ENCODE results near the gene NGB. TPM values are rescaled to one million over a fixed set of nuclear protein-coding genes. Genes with fewer than 3 reads are reported as not detected.

The NGB gene
- total and polyA plus RNA-seq, 2 experiments from 2014 or later = 0.09 TPM; not detected in 1

DNA sequence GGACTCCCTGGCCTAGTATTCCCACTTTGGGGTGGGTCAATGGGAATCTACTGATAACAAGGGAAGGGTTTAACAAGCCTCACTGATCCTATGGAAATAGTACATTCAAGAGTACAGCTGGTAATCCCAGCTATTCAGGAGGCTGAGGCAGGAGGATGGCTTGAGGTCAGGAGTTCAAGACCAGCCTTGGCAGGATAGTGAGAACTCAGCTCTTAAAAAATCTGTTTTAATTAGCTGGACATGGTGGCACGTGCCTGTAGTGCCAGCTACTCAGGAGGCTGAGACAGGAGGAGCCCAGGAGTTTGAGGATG, 45.1 kb upstream of the NGB start:
- H3K4me3 ChIP-seq = no peak overlapping the region
- H3K27me3 ChIP-seq = no peaks in the 10 kb centered on the region
- TF ChIP-seq, protein P1, sequence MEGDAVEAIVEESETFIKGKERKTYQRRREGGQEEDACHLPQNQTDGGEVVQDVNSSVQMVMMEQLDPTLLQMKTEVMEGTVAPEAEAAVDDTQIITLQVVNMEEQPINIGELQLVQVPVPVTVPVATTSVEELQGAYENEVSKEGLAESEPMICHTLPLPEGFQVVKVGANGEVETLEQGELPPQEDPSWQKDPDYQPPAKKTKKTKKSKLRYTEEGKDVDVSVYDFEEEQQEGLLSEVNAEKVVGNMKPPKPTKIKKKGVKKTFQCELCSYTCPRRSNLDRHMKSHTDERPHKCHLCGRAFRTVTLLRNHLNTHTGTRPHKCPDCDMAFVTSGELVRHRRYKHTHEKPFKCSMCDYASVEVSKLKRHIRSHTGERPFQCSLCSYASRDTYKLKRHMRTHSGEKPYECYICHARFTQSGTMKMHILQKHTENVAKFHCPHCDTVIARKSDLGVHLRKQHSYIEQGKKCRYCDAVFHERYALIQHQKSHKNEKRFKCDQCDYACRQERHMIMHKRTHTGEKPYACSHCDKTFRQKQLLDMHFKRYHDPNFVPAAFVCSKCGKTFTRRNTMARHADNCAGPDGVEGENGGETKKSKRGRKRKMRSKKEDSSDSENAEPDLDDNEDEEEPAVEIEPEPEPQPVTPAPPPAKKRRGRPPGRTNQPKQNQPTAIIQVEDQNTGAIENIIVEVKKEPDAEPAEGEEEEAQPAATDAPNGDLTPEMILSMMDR (IDR thresholded peaks at IDR 0.05; ENCODE audit: low read depth, low read length) = no peak
- H3K27ac ChIP-seq = no peak overlapping the region
- no peak for DNase-seq (ENCODE audit: low read depth in 1 of 2, low spot score in 1 of 2)
- peaks cover 24% of the 10 kb centered on the region for H3K4me1 ChIP-seq (ENCODE audit: low read depth)
- no peaks in the 10 kb centered on the region for H3K36me3 ChIP-seq
- no peaks in the 10 kb centered on the region for H3K9me3 ChIP-seq (ENCODE audit: low read depth)

DNA sequence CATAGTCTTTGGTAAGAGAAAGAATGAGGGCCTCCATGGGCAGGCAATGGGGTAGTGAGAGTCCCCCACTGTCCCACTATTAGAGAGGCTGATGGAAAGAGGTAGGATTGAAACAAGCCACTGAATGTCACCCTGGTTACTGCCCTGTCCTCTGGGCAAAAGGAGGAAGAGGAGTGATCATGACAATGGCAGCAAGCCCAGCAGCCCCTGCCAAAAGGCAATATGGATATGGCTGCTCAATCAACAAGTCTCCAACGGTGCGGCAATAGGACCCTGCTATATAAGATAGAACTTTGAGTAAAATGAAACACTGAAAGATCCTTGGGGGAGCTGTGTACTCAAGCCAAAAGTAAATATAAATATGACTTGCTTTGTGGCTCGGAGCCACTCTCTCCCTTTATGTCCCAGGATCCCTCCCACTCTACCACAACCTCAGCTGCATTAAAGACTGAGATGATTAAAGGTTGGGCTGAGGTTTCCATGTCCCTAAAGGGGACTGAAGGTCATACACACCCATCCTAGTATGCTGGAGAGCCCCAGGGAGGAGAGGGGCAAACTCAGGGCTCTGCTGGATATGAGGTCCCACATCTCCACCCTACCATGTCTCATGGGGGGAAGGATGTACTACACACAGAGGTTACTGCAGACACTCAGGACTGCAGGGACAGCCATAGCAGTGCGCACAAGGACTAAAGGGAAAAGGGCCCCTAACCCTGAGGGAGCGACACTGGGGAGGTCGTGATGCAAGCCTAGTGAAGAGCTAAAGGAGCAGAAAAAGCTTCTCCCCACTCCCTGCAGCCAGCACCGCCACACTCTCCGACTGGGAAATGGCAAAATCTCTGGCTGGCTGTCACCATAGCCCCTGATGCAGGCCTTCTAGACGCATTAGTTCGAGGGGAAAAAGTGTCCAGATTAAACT, 43.8 kb upstream of the NGB start:
- peak overlapping the region; percentile 29 for H3K27ac ChIP-seq

DNA sequence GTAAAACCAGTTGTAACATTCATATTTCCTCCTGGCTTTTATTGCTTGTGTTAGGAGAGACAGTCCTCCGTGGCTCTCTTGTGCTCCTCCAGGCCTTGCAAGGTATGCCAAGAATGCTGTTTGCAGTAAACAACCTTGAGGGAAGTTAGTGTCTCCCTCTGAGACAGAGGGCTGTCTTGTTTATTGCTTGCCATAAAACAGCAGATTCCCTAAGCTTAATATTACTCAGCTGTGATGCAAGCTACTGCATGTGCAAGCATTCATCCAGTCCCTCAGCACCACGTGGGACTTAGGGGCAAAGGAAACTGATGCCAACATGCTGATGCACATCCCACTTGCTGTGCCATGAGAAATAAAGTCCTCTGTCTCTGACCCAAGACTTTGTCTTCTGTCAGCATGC, 43.0 kb upstream of the NGB start:
- Histone ChIP-seq H3K4me3 (no peak overlapping the region), H3K27ac (no peak overlapping the region), H3K9me3 (ENCODE audit: low read depth) (no peaks in the 10 kb centered on the region), H3K36me3 (no peaks in the 10 kb centered on the region), H3K27me3 (no peaks in the 10 kb centered on the region), H3K4me1 (ENCODE audit: low read depth) (peaks cover 20% of the 10 kb centered on the region)
- DNase-seq (ENCODE audit: low read depth in 1 of 2, low spot score in 1 of 2) = peak in 1 of 2 donors; percentile 68
- TF ChIP-seq, protein P1 (IDR thresholded peaks at IDR 0.05; ENCODE audit: low read depth, low read length) = no peak

More for the DNA sequence above, 43.8 kb upstream of the NGB start:
- TF ChIP-seq, protein P1 (IDR thresholded peaks at IDR 0.05; ENCODE audit: low read depth, low read length) = no peak
- H3K27me3 ChIP-seq = no peaks in the 10 kb centered on the region
- no peak overlapping the region for H3K4me3 ChIP-seq
- H3K36me3 ChIP-seq = no peaks in the 10 kb centered on the region
- H3K4me1 ChIP-seq (ENCODE audit: low read depth) = peaks cover 23% of the 10 kb centered on the region
- no peak for DNase-seq (ENCODE audit: low read depth in 1 of 2, low spot score in 1 of 2)
- H3K9me3 ChIP-seq (ENCODE audit: low read depth) = no peaks in the 10 kb centered on the region

DNA sequence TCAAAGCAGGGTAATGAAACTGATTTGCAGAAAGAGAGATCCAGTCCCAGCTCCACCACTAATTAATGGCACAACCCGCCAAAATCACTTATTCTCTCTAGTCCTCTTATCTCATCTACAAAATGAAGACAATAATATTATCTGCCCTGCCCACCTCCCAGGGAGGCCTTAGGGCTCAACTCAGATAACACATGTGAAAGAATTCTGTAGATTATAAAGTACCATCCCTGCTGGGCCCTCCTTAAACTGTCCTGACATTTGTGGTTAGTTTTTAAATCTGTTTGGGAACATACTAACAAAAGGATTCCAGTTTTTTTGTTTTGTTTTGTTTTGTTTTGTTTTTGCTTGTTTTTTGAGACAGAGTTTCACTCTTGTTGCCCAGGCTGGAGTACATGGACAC, 42.4 kb upstream of the NGB start:
- TF ChIP-seq, protein P1 (IDR thresholded peaks at IDR 0.05; ENCODE audit: low read depth, low read length) = no peak
- no peak for DNase-seq (ENCODE audit: low read depth in 1 of 2, low spot score in 1 of 2)
- no peak overlapping the region for H3K4me3 ChIP-seq
- peak overlapping the region; percentile 16 for H3K27ac ChIP-seq
- no peaks in the 10 kb centered on the region for H3K36me3 ChIP-seq
- H3K4me1 ChIP-seq (ENCODE audit: low read depth) = peaks cover 20% of the 10 kb centered on the region
- H3K27me3 ChIP-seq = no peaks in the 10 kb centered on the region
- H3K9me3 ChIP-seq (ENCODE audit: low read depth) = no peaks in the 10 kb centered on the region

DNA sequence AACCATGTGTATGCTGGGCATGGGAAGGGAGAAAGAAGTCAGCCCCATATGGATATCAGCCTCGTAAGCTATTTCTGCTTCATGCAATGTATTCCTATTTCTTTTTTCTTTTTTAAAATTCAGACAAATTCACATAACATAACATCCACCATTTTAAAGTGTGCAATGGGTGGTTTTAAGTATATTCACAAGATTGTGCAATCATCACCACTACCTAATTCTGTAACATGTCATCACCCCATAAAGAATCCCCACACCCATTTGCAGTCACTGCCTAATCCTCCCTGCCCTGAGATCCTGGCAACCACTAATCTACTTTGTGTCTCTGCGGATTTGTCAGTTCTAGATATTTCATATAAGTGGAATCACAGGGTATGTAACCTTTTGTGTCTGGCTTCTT, 40.2 kb upstream of the NGB start:
- H3K4me3 ChIP-seq = no peak overlapping the region
- DNase-seq (ENCODE audit: low read depth in 1 of 2, low spot score in 1 of 2) = peak in 1 of 2 donors; percentile 24
- TF ChIP-seq, protein P1 (IDR thresholded peaks at IDR 0.05; ENCODE audit: low read depth, low read length) = no peak
- peaks cover 20% of the 10 kb centered on the region for H3K4me1 ChIP-seq (ENCODE audit: low read depth)
- no peaks in the 10 kb centered on the region for H3K27me3 ChIP-seq
- no peak overlapping the region for H3K27ac ChIP-seq
- H3K9me3 ChIP-seq (ENCODE audit: low read depth) = no peaks in the 10 kb centered on the region
- no peaks in the 10 kb centered on the region for H3K36me3 ChIP-seq
